HepG2 (cell line): ENCODE measurements around the gene SPHK2. TPM values are rescaled to one million over a fixed set of nuclear protein-coding genes. Genes with fewer than 3 reads are reported as not detected.

Experiments used
- CREM ChIP-seq, 2 experiments: sonication (generic) in 1 of 2; formaldehyde crosslinking in 1 of 2; IDR thresholded peaks; 2 replicates each; pipeline versions ENCODE4 v1.4.0 to v1.6.1; 2016 to 2020; ENCODE audit warnings: antibody characterized with exemption in 1 of 2, mild to moderate bottlenecking in 1 of 2, missing genetic modification reagents in 1 of 2
- GTF2F1 ChIP-seq: fragments of 150-350 bp; IDR thresholded peaks from 2 replicates; pipeline ENCODE4 v1.6.1; 2014; ENCODE audit warnings: low read length
- MEIS1 ChIP-seq: sonication (generic); formaldehyde crosslinking; IDR thresholded peaks from 2 replicates; pipeline ENCODE4 v1.9.0; 2021; ENCODE audit warnings: mild to moderate bottlenecking, missing genetic modification reagents, moderate library complexity, borderline replicate concordance
- NFYB ChIP-seq: sonication (generic); formaldehyde crosslinking; IDR thresholded peaks from 2 replicates; pipeline ENCODE4 v1.4.0; 2020; ENCODE audit warnings: missing genetic modification reagents
- ZBTB38 ChIP-seq: sonication (generic); formaldehyde crosslinking; IDR thresholded peaks from 2 replicates; pipeline ENCODE4 v1.5.1; 2020; ENCODE audit warnings: mild to moderate bottlenecking, missing genetic modification reagents
- ZNF136 ChIP-seq: sonication (generic); formaldehyde crosslinking; IDR thresholded peaks from 2 replicates; pipeline ENCODE4 v1.8.1; 2022; ENCODE audit warnings: low read depth, mild to moderate bottlenecking, moderate library complexity, missing genetic modification reagents
- ZNF280B ChIP-seq: sonication (generic); formaldehyde crosslinking; IDR thresholded peaks from 2 replicates; pipeline ENCODE4 v1.5.0; 2020; ENCODE audit warnings: missing genetic modification reagents, mild to moderate bottlenecking, borderline replicate concordance
- ZNF407 ChIP-seq: sonication (generic); formaldehyde crosslinking; IDR thresholded peaks from one replicate; pipeline ENCODE4 v1.5.1; 2020; ENCODE audit warnings: mild to moderate bottlenecking, missing genetic modification reagents; ENCODE audit errors: not compliant biosample characterization
- ZNF784 ChIP-seq: sonication (generic); formaldehyde crosslinking; IDR thresholded peaks from 2 replicates; pipeline ENCODE4 v1.5.1; 2020; ENCODE audit warnings: missing genetic modification reagents, mild to moderate bottlenecking, borderline replicate concordance
- polyA plus RNA-seq, 8 experiments: library from polyadenylated mRNA; depleted of rRNA in 3 of 8; stranded (reverse) in 7 of 8; unstranded in 1 of 8; fragments of >200 nt; fragmentation: Illumina TruSeq in 4 of 8; extraction: Trizol in 4 of 8; gene quantifications; 2 replicates each; pipeline versions ENCODE4 v1.2.1 to v1.2.3, GENCODE V29; 2011 to 2016; ENCODE audit warnings: low read depth in 4 of 8, missing spikeins in 1 of 8, mixed read lengths in 1 of 8; ENCODE audit not compliant: insufficient read depth in 1 of 8
- total RNA-seq, 5 experiments: library from RNA; depleted of rRNA; stranded (reverse); fragments of >200 nt; fragmentation: Illumina TruSeq; extraction: Trizol; gene quantifications; 2 replicates each; pipeline ENCODE4 v1.2.3, GENCODE V29; 2016; ENCODE audit warnings: low read depth in 1 of 5
- TF ChIP-seq, protein P1 (sequence below), 2 experiments: IDR thresholded peaks; 2 replicates each; pipeline ENCODE4 v1.6.1; 2011 to 2012; ENCODE audit warnings: low read length in 2 of 2, borderline replicate concordance in 1 of 2, low read depth in 1 of 2, mild to moderate bottlenecking in 1 of 2, moderate library complexity in 1 of 2

The SPHK2 gene
- total and polyA plus RNA-seq, 2 of the 13 experiments (the other 11 are each of a cell fraction or from before 2014, with no cell fraction given): 2.9 to 14.4 TPM

- no peak for TF ChIP-seq ZNF407 (CRISPR knock-in tag)
- TF ChIP-seq MEIS1: no peak
- 0 out of 2 replicates have a peak, but pooled peaks have one; percentile 50 for TF ChIP-seq ZNF784 (CRISPR knock-in tag)
- no peak for TF ChIP-seq GTF2F1
- TF ChIP-seq NFYB: peak; percentile 80
- no peak for TF ChIP-seq ZNF136 (CRISPR knock-in tag)
- peak; percentile 81 for TF ChIP-seq CREM (IDR thresholded peaks at IDR 0.05)
- TF ChIP-seq CREM (CRISPR knock-in tag; IDR thresholded peaks at IDR 0.05): no peak
- TF ChIP-seq, protein P1, sequence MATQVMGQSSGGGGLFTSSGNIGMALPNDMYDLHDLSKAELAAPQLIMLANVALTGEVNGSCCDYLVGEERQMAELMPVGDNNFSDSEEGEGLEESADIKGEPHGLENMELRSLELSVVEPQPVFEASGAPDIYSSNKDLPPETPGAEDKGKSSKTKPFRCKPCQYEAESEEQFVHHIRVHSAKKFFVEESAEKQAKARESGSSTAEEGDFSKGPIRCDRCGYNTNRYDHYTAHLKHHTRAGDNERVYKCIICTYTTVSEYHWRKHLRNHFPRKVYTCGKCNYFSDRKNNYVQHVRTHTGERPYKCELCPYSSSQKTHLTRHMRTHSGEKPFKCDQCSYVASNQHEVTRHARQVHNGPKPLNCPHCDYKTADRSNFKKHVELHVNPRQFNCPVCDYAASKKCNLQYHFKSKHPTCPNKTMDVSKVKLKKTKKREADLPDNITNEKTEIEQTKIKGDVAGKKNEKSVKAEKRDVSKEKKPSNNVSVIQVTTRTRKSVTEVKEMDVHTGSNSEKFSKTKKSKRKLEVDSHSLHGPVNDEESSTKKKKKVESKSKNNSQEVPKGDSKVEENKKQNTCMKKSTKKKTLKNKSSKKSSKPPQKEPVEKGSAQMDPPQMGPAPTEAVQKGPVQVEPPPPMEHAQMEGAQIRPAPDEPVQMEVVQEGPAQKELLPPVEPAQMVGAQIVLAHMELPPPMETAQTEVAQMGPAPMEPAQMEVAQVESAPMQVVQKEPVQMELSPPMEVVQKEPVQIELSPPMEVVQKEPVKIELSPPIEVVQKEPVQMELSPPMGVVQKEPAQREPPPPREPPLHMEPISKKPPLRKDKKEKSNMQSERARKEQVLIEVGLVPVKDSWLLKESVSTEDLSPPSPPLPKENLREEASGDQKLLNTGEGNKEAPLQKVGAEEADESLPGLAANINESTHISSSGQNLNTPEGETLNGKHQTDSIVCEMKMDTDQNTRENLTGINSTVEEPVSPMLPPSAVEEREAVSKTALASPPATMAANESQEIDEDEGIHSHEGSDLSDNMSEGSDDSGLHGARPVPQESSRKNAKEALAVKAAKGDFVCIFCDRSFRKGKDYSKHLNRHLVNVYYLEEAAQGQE (IDR thresholded peaks at IDR 0.05; ENCODE audit: borderline replicate concordance in 1 of 2, low read depth in 1 of 2, low read length in 2 of 2): no peak
- TF ChIP-seq ZBTB38: 0 out of 2 replicates have a peak, but pooled peaks have one; percentile 21
- no peak for TF ChIP-seq ZNF280B (CRISPR knock-in tag)
Observed at GRCh38 chr19:48660852-48661710, 41.8 kb downstream of the SPHK2 start (continued).
